IMR-90 (cell line): ENCODE results near the gene NIPA2. TPM values are rescaled to one million over a fixed set of nuclear protein-coding genes. Genes with fewer than 3 reads are reported as not detected.

Source experiments
- ATAC-seq: fragments of 200-7000 bp; cut with Tn5 transposase; 2 replicates; pipeline ENCODE4 v1.9.1; 2020; ENCODE audit warnings: low read depth, mild to moderate bottlenecking, moderate library complexity
- BruUV-seq: library from RNA; stranded (reverse); fragments of 400-500 nt; replicated peaks from 2 replicates; lab custom pipeline; 2021; lab: Mats Ljungman, UMichigan
- CTCF ChIA-PET: fragments of 300-600 bp; formaldehyde crosslinking; extraction: SDS; loops from one replicate; lab custom pipeline; 2021; ENCODE audit warnings: antibody characterized with exemption; lab: Yijun Ruan, JAX
- POLR2A ChIA-PET: fragments of 300-600 bp; sonication (Branson Sonifier 250); formaldehyde crosslinking; loops from one replicate; lab custom pipeline; 2022; ENCODE audit warnings: antibody characterized with exemption; ENCODE audit not compliant: unreplicated experiment; lab: Charles Lee
- DNase-seq: peaks from one replicate; pipeline ENCODE4 v3.0.0; 2013
- H2AFZ ChIP-seq: replicated peaks from 2 replicates; pipeline ENCODE3; 2013; ENCODE audit warnings: low read length, mild to moderate bottlenecking; ENCODE audit not compliant: poor library complexity
- H2AK5ac ChIP-seq: 2 replicates; pipeline ENCODE4 v1.6.1; 2013; ENCODE audit warnings: low read depth, low read length, inconsistent platforms
- H2AK9ac ChIP-seq: replicated peaks from 2 replicates; pipeline ENCODE3; 2013; ENCODE audit warnings: mild to moderate bottlenecking, low read depth, low read length, moderate library complexity; ENCODE audit not compliant: poor library complexity
- H2BK120ac ChIP-seq: 2 replicates; pipeline ENCODE4 v1.6.1; 2013; ENCODE audit warnings: low read depth, low read length, inconsistent platforms
- H2BK15ac ChIP-seq: 3 replicates; pipeline ENCODE4 v1.6.1; 2013; ENCODE audit warnings: low read depth, low read length, inconsistent platforms
- H2BK20ac ChIP-seq: 2 replicates; pipeline ENCODE4 v1.6.1; 2013; ENCODE audit warnings: low read depth, mild to moderate bottlenecking, inconsistent platforms, low read length, moderate library complexity
- H2BK5ac ChIP-seq: 2 replicates; pipeline ENCODE4 v1.6.1; 2013; ENCODE audit warnings: mild to moderate bottlenecking, low read depth, low read length, inconsistent platforms; ENCODE audit not compliant: poor library complexity, severe bottlenecking
- H3K14ac ChIP-seq: replicated peaks from 2 replicates; pipeline ENCODE4 v1.6.1; 2013; ENCODE audit warnings: low read depth, low read length, inconsistent platforms
- H3K18ac ChIP-seq: 2 replicates; pipeline ENCODE4 v1.6.1; 2013; ENCODE audit warnings: low read depth, low read length, control low read depth
- H3K23ac ChIP-seq: 2 replicates; pipeline ENCODE4 v1.6.1; 2013; ENCODE audit warnings: low read depth, low read length, inconsistent platforms
- H3K27ac ChIP-seq: 2 replicates; pipeline ENCODE4 v1.5.1; 2013; ENCODE audit warnings: mild to moderate bottlenecking, control low read depth, low read length; ENCODE audit not compliant: insufficient read depth
- H3K27me3 ChIP-seq: 2 replicates; pipeline ENCODE4 v1.6.1; 2013; ENCODE audit warnings: low read length; ENCODE audit not compliant: control insufficient read depth, insufficient read depth
- H3K36me3 ChIP-seq: 2 replicates; pipeline ENCODE4 v1.6.1; 2013; ENCODE audit warnings: low read length, mixed read lengths; ENCODE audit not compliant: control insufficient read depth, insufficient read depth
- H3K4ac ChIP-seq: 2 replicates; pipeline ENCODE4 v1.6.1; 2013; ENCODE audit warnings: low read depth, low read length, inconsistent platforms
- H3K4me1 ChIP-seq: 2 replicates; pipeline ENCODE4 v1.6.1; 2013; ENCODE audit warnings: low read length, mixed read lengths; ENCODE audit not compliant: control insufficient read depth, insufficient read depth
- H3K4me2 ChIP-seq: 2 replicates; pipeline ENCODE4 v1.6.1; 2013; ENCODE audit warnings: low read depth, mild to moderate bottlenecking, control low read depth, low read length, moderate library complexity
- H3K4me3 ChIP-seq: 2 replicates; pipeline ENCODE4 v1.5.1; 2013; ENCODE audit warnings: low read depth, mild to moderate bottlenecking, control low read depth, low read length, moderate library complexity; ENCODE audit not compliant: insufficient read depth
- H3K56ac ChIP-seq: 2 replicates; pipeline ENCODE4 v1.6.1; 2013; ENCODE audit warnings: low read length, inconsistent platforms; ENCODE audit not compliant: insufficient read depth; ENCODE audit errors: extremely low read depth
- H3K79me1 ChIP-seq, 2 experiments: 2 replicates each; pipeline ENCODE4 v1.6.1; 2013; ENCODE audit warnings: low read length in 2 of 2, inconsistent platforms in 1 of 2, low read depth in 1 of 2
- H3K9ac ChIP-seq: 2 replicates; pipeline ENCODE4 v1.6.1; 2013; ENCODE audit warnings: low read depth, low read length, control low read depth
- H3K9me1 ChIP-seq: 2 replicates; pipeline ENCODE4 v1.6.1; 2013; ENCODE audit warnings: low read length, inconsistent platforms; ENCODE audit not compliant: insufficient read depth
- H3K9me3 ChIP-seq: 2 replicates; pipeline ENCODE4 v1.6.1; 2013; ENCODE audit warnings: low read length; ENCODE audit not compliant: control insufficient read depth, insufficient read depth
- H4K20me1 ChIP-seq: 2 replicates; pipeline ENCODE4 v1.6.1; 2013; ENCODE audit warnings: low read length, inconsistent platforms; ENCODE audit not compliant: insufficient read depth
- H4K5ac ChIP-seq: 2 replicates; pipeline ENCODE4 v1.6.1; 2013; ENCODE audit warnings: mild to moderate bottlenecking, low read depth, low read length, control low read depth
- H4K8ac ChIP-seq, 2 experiments: 2 replicates each; pipeline ENCODE4 v1.6.1; 2013; ENCODE audit warnings: low read depth in 2 of 2, low read length in 2 of 2, control low read depth in 1 of 2, inconsistent platforms in 1 of 2
- H4K91ac ChIP-seq: 2 replicates; pipeline ENCODE4 v1.6.1; 2013; ENCODE audit warnings: low read depth, low read length, inconsistent platforms; ENCODE audit not compliant: insufficient read depth
- RFX5 ChIP-seq: IDR thresholded peaks from 2 replicates; pipeline ENCODE4 v1.8.0; 2012; ENCODE audit warnings: low read depth, mild to moderate bottlenecking, low read length, moderate library complexity
- WGBS, 2 experiments: methylation state at CpG; one replicate each; pipeline versions ENCODE4 v1.1.5 to v1.1.7; 2013; ENCODE audit warnings: missing lambda C conversion rate in 2 of 2; ENCODE audit not compliant: insufficient read length in 1 of 2; ENCODE audit errors: extremely low coverage in 2 of 2; 5-methylcytosine and 5-hydroxymethylcytosine counted together
- dilution Hi-C: fragments of 300-500 bp; cut with HindIII; formaldehyde crosslinking; loops from one replicate; pipeline ENCODE4 v1.14.3; 2018; ENCODE audit warnings: low sequenced_read_pairs; ENCODE audit not compliant: unreplicated experiment
- in situ Hi-C: fragments of 300-500 bp; cut with MboI; formaldehyde crosslinking; loops from 3 replicates; pipeline ENCODE4 v1.14.3; 2019; ENCODE audit warnings: low sequenced_read_pairs, inconsistent platforms, mixed read lengths
- intact Hi-C: fragments of 100-400 bp; cut with micrococcal nuclease; formaldehyde crosslinking; loops from 2 replicates; pipeline ENCODE4 v1.10.0; 2022
- polyA plus RNA-seq, 3 experiments: library from polyadenylated mRNA; depleted of rRNA; stranded (reverse); fragments of >200 nt; gene quantifications; 2 replicates each; pipeline ENCODE4 v1.2.3, GENCODE V29; 2012; ENCODE audit warnings: low replicate concordance in 1 of 3
- total RNA-seq: library from RNA; depleted of rRNA; stranded (reverse); fragments of >200 nt; gene quantifications from 2 replicates; pipeline ENCODE4 v1.2.3, GENCODE V29; 2012
- TF ChIP-seq, protein P1 (sequence below): fragments of 150-350 bp; IDR thresholded peaks from 2 replicates; pipeline ENCODE4 v1.6.1; 2016; ENCODE audit warnings: low read depth, mild to moderate bottlenecking, low read length, moderate library complexity, borderline replicate concordance

NIPA2 gene
- total and polyA plus RNA-seq, 2 of the 4 experiments (the other 2 are of a cell fraction), result 33.0 to 38.0 TPM

- TF ChIP-seq, protein P1, sequence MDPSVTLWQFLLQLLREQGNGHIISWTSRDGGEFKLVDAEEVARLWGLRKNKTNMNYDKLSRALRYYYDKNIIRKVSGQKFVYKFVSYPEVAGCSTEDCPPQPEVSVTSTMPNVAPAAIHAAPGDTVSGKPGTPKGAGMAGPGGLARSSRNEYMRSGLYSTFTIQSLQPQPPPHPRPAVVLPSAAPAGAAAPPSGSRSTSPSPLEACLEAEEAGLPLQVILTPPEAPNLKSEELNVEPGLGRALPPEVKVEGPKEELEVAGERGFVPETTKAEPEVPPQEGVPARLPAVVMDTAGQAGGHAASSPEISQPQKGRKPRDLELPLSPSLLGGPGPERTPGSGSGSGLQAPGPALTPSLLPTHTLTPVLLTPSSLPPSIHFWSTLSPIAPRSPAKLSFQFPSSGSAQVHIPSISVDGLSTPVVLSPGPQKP, result no peak
- no peak for TF ChIP-seq RFX5
- WGBS, 2 experiments, result 100% methylated on average over 1 of the region's 8 CpGs; no CpG with 5 or more reads in 1 of the 2 experiments
- Histone ChIP-seq H3K56ac (no peak overlapping the region), H3K4me3 (no peak overlapping the region), H2BK120ac (no peak overlapping the region), H3K9ac (no peak overlapping the region), H3K27me3 (no peaks in the 10 kb centered on the region), H3K4me1 (peaks cover 10% of the 10 kb centered on the region), H4K91ac (no peak overlapping the region), H3K79me1 (peaks cover 18 to 38% of the 10 kb centered on the region in 2 experiments), H2AK5ac (no peak overlapping the region), H4K8ac (no peak overlapping the region), H3K27ac (no peak overlapping the region), H4K20me1 (peaks cover 21% of the 10 kb centered on the region; the same call in 1 of the 2 replicates), H2BK15ac (no peak overlapping the region), H2AK9ac (peak overlapping the region; percentile 13), H2BK5ac (no peak overlapping the region), H3K36me3 (peaks cover 67% of the 10 kb centered on the region), H3K9me1 (peaks cover 37% of the 10 kb centered on the region), H3K4ac (no peak overlapping the region), H3K14ac (no peak overlapping the region), H2AFZ (no peak overlapping the region), H3K9me3 (peaks cover 3% of the 10 kb centered on the region; the same call in 1 of the 2 replicates), H3K18ac (no peak overlapping the region), H3K23ac (no peak overlapping the region), H4K5ac (no peak overlapping the region), H3K4me2 (no peak overlapping the region), H2BK20ac (no peak overlapping the region)
- ChIA-PET CTCF (no interaction called here), POLR2A (no interaction called here)
- dilution Hi-C loops, result no loop called here
- in situ Hi-C loops, result no loop called here
- intact Hi-C loops, result no loop called here
- DNase-seq (no peak), ATAC-seq (no peak)
- no TSS peak for BruUV-seq
Measured at GRCh38 chr15:22877607-22878006, 39.1 kb downstream of the NIPA2 start.
